ENCODE results near the gene LKAAEAR1. TPM values are rescaled to one million over a fixed set of nuclear protein-coding genes. Genes with fewer than 3 reads are reported as not detected.

Gene LKAAEAR1
- total RNA-seq, 2 donors from 2014 or later = not detected

DNA sequence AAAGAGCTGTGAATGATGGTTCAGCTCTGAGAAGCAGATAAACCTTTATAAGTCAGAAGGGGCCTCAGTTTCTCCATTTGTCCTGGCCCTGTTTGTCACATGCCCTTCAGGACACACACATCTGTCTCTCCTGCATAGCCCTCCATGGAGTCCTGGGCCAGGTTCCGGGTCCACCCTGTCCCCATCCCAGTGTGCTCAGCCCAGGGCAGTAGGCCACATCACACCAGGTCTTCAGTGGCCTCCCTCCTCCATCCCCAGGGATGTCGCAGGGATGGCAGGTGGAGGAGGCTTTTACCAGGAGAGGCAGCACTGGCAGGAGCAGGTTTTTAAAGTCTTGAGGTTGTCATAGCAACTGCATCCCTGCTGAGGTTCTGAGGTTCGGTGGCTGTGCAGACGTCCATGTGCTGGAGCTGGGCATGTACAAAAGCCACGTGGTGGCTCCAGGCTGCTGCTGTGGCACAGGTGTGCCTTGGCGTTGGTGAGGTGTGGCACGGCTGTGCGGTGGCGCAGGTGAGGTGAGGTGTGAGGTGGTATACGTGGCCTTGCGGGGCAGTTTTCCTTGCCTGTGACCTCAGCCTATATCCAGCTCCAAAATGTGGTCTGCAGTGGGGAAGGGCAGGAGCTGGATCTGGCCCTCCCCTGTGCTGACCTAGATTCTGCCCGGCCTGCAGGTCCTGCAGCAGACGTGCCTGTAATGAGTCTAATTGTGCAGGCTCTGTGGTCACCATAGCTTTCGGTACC lies 31.1 kb upstream of the LKAAEAR1 start:
- no peak overlapping the region for H3K27ac ChIP-seq
- no peak for DNase-seq
- H3K9me3 ChIP-seq = no peaks in the 10 kb centered on the region
- H3K9ac ChIP-seq (ENCODE audit: low read depth in 2 of 2, low read length in 2 of 2) = no peak overlapping the region
- intact Hi-C loops (cut with DNase I) = no loop called here
- TF ChIP-seq, protein P1, sequence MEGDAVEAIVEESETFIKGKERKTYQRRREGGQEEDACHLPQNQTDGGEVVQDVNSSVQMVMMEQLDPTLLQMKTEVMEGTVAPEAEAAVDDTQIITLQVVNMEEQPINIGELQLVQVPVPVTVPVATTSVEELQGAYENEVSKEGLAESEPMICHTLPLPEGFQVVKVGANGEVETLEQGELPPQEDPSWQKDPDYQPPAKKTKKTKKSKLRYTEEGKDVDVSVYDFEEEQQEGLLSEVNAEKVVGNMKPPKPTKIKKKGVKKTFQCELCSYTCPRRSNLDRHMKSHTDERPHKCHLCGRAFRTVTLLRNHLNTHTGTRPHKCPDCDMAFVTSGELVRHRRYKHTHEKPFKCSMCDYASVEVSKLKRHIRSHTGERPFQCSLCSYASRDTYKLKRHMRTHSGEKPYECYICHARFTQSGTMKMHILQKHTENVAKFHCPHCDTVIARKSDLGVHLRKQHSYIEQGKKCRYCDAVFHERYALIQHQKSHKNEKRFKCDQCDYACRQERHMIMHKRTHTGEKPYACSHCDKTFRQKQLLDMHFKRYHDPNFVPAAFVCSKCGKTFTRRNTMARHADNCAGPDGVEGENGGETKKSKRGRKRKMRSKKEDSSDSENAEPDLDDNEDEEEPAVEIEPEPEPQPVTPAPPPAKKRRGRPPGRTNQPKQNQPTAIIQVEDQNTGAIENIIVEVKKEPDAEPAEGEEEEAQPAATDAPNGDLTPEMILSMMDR (IDR thresholded peaks at IDR 0.05) = no peak
- no peak overlapping the region for H3K4me3 ChIP-seq
- no peaks in the 10 kb centered on the region for H3K4me1 ChIP-seq
- no peaks in the 10 kb centered on the region for H3K36me3 ChIP-seq
- no peaks in the 10 kb centered on the region for H3K27me3 ChIP-seq

DNA sequence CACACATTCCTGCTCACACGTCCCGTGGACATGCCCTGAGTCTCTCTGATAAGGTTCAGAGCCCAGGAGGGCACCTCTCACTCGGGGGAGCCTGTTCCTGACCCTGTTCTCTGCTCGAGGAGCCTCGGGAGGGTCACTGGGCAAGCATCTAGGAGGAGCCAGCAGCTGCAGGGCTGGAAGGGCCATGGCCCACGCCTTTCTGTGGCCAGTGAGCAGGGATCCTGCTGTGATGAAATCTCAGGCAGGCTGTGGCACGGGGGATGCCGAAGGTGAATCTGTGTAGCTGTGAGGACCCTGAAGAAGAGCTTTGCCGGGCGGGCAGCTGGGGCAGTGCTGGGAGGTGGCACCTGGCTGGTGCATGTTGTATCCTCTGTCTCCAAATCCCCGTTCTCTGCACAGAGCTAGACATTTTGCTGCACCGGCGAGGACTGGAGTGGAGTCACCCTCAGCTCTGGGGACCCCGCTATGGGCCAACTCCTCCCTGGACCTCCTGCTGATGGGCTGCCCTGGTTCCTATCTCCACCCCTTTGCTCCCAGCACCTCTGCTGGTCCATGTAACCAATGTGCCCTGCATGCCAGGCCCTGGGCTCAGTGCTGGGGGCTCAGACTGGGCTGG lies 30.3 kb upstream of the LKAAEAR1 start:
- H3K27me3 ChIP-seq = no peaks in the 10 kb centered on the region
- TF ChIP-seq, protein P1 (IDR thresholded peaks at IDR 0.05) = no peak
- no peak overlapping the region for H3K27ac ChIP-seq
- DNase-seq = no peak
- no peaks in the 10 kb centered on the region for H3K36me3 ChIP-seq
- no peaks in the 10 kb centered on the region for H3K9me3 ChIP-seq
- H3K9ac ChIP-seq (ENCODE audit: low read depth in 2 of 2, low read length in 2 of 2) = no peak overlapping the region
- H3K4me3 ChIP-seq = no peak overlapping the region
- intact Hi-C loops (cut with DNase I) = no loop called here
- no peaks in the 10 kb centered on the region for H3K4me1 ChIP-seq

GRCh38 chr20:64113796-64114355 lies 29.7 kb upstream of the LKAAEAR1 start:
- DNase-seq = no peak
- Histone ChIP-seq H3K27me3 (no peaks in the 10 kb centered on the region), H3K9ac (ENCODE audit: low read depth in 2 of 2, low read length in 2 of 2) (no peak overlapping the region), H3K4me3 (no peak overlapping the region), H3K27ac (no peak overlapping the region), H3K4me1 (no peaks in the 10 kb centered on the region), H3K36me3 (no peaks in the 10 kb centered on the region), H3K9me3 (no peaks in the 10 kb centered on the region)
- intact Hi-C loops (cut with DNase I) = no loop called here
- TF ChIP-seq, protein P1 (IDR thresholded peaks at IDR 0.05) = no peak

DNA sequence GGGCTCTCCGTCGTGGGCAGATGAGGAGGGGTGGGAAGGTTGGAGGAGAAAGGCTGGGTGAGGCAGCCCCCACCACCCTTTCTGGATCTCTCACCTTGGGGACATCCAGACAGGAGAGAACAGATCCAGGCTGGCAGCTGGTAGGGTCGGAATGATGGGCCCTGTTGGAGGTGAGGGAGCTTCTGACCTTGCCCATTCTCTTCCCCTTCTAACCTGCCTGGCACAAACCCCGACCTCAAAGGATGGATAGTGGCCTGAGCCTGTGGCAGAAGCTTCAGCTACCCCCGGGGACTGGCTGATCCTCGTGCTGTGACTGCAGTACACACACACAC lies 29.2 kb upstream of the LKAAEAR1 start:
- TF ChIP-seq, protein P1 (IDR thresholded peaks at IDR 0.05) = no peak
- Histone ChIP-seq H3K27ac (no peak overlapping the region), H3K27me3 (no peaks in the 10 kb centered on the region), H3K4me1 (no peaks in the 10 kb centered on the region), H3K9me3 (no peaks in the 10 kb centered on the region), H3K4me3 (no peak overlapping the region), H3K9ac (ENCODE audit: low read depth in 2 of 2, low read length in 2 of 2) (no peak overlapping the region), H3K36me3 (no peaks in the 10 kb centered on the region)
- intact Hi-C loops (cut with DNase I) = no loop called here
- no peak for DNase-seq

DNA sequence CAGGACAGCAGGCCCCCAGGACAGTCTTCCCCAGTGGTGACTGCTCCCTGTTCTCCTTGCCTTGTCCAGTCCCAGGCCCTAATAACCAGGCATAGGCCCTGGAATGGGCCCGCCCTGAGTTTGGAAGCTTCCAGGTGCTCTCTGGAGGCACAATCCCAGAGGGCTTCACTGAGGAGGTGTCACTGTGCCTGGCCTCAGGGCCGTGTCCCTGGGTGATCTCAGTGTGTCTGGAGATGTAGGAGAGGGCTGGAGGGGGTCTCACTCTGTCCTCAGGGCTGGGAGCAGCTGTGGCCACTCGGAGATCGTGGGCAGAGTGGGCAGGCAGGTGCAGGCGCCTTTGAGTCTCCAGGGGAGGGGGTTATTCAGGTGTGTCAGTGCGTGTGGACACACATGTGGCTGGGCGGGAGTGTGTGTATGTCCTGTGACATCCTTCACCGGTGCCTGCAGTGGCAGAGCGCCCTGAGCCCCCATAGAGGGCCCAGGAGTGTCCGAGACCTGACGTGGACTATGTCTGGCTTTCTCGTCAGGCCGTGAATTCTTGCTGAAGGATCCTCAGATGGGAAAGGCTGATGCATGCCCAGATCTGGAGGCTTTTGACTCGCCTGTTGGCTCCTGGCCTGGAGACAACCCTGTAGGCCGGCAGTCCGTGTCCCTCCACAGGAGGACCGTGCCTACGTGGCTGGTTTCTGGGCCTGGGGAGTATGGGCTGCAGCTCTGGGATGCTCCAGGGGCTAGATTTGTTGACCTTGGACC lies 28.7 kb upstream of the LKAAEAR1 start:
- Histone ChIP-seq H3K4me1 (no peaks in the 10 kb centered on the region), H3K27me3 (no peaks in the 10 kb centered on the region), H3K27ac (no peak overlapping the region), H3K9ac (ENCODE audit: low read depth in 2 of 2, low read length in 2 of 2) (no peak overlapping the region), H3K4me3 (no peak overlapping the region), H3K36me3 (no peaks in the 10 kb centered on the region), H3K9me3 (no peaks in the 10 kb centered on the region)
- TF ChIP-seq, protein P1 (IDR thresholded peaks at IDR 0.05) = no peak
- DNase-seq = no peak
- intact Hi-C loops (cut with DNase I) = no loop called here

Data from colonic mucosa (tissue), 4 donors.